Raji (cell line): Measurements from ENCODE around the gene SLC31A1.

ENCODE experiments used
- POLR2A ChIP-seq: IDR thresholded peaks from 2 replicates; pipeline ENCODE4 v1.6.1; 2011; ENCODE audit warnings: low read depth, low read length, control low read depth; ENCODE audit not compliant: insufficient read depth

Gene SLC31A1

DNA sequence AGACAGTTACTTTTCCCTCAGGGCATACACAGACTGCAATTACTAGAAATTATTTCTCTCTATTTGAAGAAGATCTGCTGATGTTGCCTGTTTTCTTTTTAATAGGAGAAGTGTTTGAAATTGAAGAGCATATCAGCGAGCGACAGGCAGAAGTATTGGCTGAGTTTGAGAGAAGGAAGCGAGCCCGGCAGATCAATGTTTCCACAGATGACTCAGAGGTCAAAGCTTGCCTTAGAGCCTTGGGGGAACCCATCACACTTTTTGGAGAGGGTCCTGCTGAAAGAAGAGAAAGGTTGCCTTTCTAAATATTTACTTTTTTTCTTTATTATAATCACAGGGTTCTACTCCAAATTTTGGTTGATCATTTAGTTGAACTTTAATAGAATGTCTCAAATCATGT, 57.5 kb downstream of the SLC31A1 start:
- no peak for TF ChIP-seq POLR2A

DNA sequence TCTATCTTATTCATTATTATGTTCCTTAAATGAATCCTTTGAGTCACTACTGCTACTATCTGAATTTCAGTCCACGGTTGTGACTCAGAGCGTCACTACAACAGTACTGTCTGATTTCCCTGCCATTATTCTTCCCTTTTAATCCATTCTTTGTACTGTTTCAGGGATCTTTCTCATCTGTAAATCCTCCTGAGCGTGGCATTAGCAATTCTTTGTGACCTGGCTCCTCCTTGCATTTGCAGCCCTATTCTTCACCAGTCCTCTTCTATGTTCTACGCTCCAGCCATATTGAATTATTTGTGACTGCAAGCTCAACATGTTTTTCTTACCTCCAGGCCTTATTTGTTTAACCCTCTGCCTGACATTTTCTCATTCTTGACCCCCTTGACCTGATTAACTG, 60.0 kb downstream of the SLC31A1 start:
- no peak for TF ChIP-seq POLR2A

DNA sequence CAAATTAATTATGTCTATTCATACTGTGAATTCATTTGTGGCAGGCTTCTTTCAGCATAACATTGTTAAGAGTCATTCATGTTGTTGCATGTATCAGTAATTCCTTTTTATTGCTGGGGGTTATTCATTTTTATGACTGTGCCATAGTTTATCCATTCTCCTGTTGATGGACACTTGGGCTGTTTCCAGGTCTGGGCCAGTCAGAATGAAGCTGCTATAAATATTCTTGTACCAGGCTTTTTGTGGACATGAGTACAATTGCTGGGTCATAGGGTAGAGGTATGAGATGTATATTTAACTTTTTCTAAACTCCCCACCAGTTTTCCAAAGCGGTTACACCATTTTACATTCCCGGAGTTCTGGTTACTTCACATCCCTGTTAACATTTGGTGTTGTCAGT, 67.7 kb downstream of the SLC31A1 start:
- no peak for TF ChIP-seq POLR2A

DNA sequence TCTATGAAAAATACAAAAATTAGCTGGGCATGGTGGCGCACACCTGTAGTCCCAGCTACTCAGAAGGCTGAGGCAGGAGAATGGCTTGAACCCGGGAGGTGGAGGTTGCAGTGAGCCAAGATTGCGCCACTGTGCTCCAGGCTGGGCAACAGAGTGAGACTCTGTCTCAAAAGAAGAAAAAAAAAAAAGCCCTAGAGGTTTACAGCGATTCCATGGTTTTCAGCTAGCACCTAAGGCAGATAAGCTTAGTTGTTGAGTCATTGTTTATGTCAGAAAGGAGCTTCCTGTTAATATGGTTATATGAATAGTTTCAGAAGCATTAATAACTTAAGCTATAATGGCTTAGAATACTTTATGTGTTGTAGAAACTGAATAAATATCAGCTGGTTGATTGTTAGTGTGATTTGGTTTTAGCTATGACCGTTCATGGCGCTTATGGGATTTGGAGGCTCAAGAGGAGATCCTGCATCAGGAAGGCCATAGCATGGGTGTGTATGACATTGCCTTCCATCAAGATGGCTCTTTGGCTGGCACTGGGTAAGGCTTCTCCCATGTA, 68.8 kb downstream of the SLC31A1 start:
- no peak for TF ChIP-seq POLR2A

DNA sequence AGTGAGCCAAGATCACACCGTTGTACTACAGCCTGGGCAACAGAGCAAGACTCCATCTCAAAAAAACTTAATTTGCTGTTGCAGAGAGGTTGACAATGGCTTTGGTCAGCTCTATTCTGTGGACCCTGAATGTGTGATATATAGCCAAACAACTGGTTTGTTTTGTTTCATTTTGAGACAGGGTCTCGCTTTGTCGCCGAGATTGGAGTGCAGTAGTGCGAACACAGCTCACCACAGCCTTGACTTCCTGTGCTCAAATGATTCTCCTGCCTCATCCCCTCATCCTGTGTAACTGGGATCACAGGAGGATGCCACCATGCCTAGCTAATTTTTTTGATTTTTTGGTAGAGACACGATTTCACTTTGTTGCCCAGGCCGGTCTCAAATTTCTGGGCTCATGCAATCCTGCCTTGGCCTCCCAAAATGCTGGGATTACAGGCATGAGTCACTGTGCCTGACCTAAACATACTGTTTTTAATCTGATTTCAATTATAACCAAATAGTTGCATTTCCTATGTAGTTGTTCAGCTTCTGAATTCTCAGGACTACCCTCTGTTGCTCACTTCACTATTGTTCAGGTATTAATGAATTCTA, 72.0 kb downstream of the SLC31A1 start:
- no peak for TF ChIP-seq POLR2A

DNA sequence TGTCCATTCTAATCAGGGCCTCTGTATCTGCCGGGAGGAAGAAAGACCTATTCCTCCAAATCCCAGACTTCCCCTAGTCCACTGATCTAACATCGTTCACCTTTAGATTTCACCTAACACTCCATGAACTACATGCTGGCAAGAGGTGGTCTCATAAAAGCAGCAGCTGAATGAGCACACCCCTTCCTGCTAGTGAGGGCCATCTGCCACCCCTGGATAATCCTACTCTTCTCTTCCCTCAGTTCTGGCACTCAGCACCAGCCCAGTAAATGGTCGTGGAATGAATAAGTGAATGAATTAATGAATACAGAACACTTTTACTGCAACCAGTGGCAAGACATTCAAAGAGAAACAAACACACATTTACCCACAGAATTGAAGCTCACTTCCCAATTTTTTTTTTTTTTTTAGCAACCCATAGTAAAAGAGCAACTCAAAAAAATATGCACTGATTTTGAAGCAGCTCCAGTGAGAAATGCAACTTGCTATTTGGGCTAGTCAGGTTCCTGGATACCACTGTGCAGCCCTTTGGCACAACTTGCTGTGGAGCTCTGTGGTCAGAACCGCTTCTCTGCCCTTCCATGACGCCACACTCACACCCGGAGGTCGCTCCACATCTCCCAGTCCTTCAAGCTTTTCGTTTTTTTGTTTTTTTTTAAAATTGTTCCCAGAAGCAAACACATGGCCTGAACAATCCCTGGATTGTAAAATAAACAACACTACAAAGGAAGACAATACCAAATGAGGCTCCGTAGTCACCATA, 75.6 kb downstream of the SLC31A1 start:
- no peak for TF ChIP-seq POLR2A

DNA sequence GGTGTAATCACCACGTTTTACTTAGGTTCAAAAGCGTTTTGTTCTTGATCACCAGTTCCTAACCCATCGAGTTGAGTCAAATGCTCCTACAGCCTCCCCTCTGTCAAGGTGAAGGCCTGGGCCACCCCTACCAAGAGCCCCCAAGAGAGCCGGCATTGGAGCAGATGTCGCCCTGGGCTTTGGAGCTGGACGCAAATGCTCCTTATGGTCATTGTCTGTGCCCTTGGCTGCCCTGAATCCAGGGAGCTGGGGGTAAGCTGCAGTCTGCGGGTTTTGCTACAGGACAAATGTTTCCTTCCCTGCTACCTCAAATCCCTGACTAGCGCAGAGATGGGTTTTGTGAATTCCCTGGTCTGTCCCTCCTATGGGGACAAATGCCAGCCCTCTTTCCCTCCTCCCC, 77.0 kb downstream of the SLC31A1 start:
- no peak for TF ChIP-seq POLR2A

DNA sequence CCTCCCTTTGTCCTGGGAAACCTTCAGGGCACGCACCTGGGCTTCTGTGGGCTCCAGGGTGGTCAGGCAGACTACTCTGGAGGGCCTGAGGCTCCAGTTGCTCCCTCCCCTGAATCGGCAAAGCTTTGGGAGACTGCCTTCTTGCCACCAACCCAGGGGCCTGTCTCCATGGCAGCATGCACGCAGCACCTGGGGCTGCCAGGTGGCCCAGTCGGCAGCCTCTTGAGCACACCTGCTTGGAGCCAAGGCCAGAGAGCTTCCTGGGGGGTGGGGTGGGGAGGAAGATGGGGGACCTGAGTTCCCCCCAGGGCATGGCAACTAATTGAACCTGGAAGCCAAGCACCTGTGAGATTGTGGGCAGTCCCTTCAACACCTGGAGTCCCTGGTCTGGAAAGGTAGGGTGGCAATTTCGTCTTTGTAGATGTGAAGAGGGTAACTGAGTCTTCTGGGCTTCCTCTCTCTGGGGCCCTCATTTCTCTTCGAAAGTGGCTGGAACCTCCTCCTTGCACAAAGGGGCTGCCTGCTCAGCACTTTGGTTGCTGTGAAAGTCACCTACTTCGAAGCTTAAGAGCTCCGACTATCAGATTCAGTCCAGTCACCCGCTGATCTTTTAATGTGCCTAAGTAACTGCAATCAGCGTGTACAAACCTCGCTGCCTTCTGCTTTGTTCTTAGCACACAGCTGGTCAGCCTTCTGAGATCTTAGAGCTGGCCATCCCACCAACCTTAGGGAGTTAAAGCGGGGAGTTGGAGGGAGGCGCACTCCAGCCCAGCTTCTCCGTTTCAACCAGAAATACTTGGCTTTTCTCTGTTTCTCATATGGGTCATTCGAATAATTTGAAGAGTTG, 77.8 kb downstream of the SLC31A1 start:
- no peak for TF ChIP-seq POLR2A

DNA sequence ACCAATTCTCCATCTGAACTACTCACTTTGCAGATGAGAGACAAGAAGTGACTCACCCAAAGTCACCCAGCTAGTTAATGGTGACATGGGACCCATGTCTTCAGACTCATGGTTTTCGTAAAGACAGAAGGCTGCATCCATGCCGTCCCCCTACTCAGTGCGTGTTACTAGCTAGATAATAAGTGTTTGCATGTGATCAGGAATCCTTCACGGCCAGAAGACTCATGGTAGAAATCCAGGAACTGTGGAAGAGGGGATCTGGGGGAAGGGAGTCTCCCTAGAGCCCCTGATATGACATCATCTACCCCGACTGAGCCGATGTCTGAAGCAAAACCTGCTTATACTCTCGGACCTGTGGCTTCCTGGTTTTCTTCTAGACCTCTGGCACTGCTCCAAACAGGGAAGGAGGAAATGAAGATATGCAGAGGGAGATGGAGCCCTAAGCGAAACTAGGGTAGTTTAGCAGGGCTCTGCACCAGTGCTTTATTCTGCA, 78.5 kb downstream of the SLC31A1 start:
- TF ChIP-seq POLR2A: no peak

DNA sequence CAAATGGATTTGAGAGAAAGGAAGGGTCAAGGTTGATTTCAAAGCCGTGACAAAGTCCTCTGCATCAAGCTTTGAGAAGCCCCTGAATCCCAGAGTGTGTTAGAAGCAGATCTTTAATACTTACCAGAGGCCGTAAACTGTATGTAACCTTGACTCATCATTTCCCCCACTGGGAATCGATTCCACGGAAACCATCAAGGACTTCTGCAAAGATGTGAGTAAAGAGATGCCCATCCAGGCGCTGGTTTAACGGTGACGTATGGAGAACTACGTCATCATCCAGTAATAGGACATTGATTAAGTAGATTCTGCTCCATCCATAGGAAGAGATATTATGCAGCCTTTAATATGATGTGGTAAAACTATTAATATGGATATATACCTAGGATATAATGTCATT, 80.2 kb downstream of the SLC31A1 start:
- TF ChIP-seq POLR2A: no peak

DNA sequence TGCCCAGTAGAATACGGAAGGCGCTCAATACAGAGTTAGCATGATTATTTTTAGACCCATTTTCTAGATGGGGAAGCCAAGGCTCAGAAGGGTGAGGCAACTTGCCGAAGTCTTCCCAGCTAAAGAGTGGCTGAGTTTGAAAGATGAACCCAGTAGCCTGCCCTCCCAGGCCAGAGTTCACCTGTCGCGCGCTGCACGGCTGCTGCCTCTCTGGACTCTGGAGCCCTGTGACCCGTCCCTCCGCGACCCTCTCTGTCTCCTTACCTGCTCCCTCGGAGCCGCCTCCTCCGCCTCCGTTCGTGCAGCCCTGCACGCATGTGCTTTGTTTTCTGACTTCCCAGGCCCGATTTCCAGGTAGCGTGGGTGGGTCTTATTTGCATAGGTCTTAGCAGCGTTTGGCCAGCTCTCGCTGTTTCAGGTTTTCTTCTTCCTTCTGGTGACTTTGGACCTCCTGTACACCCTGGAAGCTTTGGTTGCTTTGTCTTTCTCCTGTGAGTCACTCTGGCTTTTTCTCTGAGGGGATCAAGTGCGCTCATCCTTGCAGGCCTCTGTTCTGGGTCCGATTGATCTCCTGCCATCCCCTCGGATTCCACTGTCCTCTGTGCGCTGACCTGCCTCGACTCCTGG, 81.6 kb downstream of the SLC31A1 start, which contains the start of gene RNF183:
TSS of gene RNF183 (minus strand) at position 585 of the 627 bp plus-strand sequence. CDS start 5,192 bp downstream, outside the sequence.
- no peak for TF ChIP-seq POLR2A

DNA sequence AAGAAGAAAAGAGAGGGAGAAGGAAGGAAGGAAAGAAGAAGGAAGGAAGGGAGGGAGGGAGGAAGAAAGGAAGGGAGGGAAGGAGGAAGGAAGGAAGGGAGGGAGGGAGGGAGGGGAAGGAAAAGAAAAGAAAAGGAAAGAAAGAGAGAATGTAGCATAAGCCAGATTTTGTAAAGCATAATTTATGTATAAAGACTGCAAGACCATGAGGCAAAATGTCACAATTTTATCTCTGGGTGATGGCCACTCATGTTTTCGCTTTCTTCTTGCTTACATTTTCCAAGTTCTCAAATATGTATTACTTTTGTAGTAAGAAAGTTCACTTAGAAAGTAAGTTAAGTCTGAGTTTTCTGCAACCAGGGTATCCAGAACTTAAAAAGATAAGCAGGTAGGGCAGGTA, 85.2 kb downstream of the SLC31A1 start:
- no peak for TF ChIP-seq POLR2A

DNA sequence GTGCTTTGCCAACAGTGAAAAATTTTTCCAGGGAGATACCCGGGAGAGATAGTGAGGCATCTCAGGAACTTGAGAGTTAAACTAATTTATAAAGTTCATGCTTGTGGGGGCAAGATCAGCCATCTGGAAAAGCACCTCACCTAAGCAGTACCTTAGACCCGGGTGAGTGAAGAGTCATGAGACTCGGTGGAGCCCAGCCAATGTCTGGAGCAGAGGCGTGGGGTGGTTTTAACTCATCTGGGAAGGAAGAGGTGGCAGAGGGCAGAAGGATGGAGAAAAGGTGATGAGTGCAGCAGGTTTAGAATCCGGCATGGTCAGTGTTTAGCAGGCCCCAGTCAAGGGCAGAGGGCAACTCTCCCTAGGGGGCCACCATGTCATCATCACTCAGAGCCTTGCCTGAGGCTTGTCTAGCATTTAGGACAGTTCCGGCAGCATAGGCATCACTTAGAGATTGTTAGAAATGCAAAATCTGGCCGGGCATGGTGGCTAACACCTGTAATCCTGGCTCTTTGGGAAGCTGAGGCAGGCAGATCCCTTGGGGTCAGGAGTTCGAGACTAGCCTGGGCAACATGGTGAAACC, 86.1 kb downstream of the SLC31A1 start:
- no peak for TF ChIP-seq POLR2A

DNA sequence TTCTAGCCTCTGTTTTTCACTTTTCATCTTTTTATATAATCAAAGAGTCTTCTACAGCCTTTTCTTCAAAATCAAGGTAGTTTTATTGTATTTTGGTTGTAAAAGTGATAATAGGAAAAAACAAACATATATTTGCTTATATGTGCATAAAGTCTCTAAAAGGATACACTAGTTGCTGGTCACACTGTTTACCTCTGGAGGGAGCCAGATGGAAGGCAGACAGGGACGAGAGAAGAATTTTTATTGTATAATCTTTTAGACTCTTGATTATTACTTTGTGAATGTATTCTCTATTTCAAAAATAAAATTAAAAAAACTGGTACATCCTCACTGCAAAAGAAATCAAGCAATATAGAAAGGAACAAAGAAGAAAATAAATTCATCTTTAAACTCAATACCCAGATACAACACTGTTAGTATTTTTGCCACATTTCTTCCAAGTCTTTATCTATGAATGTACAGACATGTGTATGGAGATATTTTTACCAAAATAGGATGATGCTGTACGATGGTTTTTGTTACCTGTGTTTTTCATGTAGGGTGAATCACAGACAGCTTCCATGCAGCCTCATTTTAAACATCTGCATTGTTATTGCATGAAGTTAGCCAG, 88.0 kb downstream of the SLC31A1 start:
- no peak for TF ChIP-seq POLR2A

DNA sequence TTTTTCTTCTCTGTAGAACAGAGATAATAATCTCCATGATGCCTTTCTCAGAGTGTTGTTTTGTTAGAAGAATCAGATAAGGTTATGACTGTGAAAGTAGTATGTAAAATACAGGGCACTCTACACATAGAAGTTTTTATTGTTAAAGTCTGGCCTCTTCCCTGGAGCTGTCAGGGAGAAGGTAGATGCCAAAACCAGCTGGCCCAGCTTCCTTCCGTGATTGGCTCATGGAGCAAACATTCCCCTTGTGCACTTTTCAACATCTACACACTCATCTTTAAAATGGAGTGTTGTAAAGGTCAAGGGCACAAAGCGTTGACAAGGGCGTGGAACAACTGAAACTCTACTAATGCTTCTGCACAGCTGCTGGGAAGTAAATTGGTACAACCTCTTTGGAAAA, 89.2 kb downstream of the SLC31A1 start:
- no peak for TF ChIP-seq POLR2A

DNA sequence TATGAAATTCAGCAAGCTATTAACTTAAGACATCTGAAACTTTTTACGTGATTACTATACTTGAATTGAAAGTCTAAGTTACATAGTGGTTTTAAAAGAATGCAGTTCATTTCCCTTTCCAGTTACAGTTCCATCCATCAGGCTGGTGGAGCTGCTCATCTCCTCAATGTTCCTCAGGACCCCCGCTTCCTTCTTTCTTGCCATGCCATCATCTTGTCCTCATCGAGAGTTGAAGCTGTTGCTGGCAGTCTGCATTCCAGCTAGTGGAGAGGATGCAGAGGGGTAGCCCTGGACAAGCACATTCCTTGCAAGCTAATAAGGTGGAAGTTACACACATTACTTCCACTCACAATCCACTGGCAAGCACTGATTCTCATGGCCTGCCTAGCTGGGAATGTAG, 90.6 kb downstream of the SLC31A1 start:
- no peak for TF ChIP-seq POLR2A
